ENCODE results near the gene RAB31. TPM values are rescaled to one million over a fixed set of nuclear protein-coding genes. Genes with fewer than 3 reads are reported as not detected.

RAB31 gene
- total RNA-seq, 3 donors from 2014 or later: 12.8 to 58.5 (median 27.4) TPM

GRCh38 chr18:9818423-9818734, 110.3 kb downstream of the RAB31 start:
- intact Hi-C loops (cut with DNase I, micrococcal nuclease): no loop called here
- no peak for DNase-seq

DNA sequence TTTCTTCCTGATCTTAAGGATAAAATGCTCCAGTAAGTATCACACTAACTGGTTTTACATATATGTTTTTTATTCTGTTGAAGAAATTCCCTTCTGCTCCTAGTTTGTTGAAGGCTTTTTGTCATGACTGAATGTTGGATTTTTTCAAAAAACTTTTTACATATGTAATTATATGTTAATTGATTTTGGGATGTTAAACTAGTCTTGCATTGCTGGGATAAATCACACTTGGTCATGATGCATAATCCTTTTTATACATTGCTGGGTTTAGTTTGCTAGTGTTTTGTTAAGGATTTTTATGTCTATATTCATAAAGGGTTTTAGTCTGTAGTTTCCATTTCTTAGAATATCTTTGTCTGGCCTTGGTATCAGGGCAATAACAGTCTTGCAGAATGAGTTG, 112.0 kb downstream of the RAB31 start:
- H3K4me3 ChIP-seq: no peak overlapping the region
- no peaks in the 10 kb centered on the region for H3K36me3 ChIP-seq (ENCODE audit: low read depth)
- H3K4me1 ChIP-seq (ENCODE audit: low read depth): peaks cover 6% of the 10 kb centered on the region
- ATAC-seq (no peak), DNase-seq (no peak)
- TF ChIP-seq, protein P1, sequence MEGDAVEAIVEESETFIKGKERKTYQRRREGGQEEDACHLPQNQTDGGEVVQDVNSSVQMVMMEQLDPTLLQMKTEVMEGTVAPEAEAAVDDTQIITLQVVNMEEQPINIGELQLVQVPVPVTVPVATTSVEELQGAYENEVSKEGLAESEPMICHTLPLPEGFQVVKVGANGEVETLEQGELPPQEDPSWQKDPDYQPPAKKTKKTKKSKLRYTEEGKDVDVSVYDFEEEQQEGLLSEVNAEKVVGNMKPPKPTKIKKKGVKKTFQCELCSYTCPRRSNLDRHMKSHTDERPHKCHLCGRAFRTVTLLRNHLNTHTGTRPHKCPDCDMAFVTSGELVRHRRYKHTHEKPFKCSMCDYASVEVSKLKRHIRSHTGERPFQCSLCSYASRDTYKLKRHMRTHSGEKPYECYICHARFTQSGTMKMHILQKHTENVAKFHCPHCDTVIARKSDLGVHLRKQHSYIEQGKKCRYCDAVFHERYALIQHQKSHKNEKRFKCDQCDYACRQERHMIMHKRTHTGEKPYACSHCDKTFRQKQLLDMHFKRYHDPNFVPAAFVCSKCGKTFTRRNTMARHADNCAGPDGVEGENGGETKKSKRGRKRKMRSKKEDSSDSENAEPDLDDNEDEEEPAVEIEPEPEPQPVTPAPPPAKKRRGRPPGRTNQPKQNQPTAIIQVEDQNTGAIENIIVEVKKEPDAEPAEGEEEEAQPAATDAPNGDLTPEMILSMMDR (IDR thresholded peaks at IDR 0.05): no peak
- H3K9me3 ChIP-seq: no peaks in the 10 kb centered on the region
- intact Hi-C loops (cut with DNase I, micrococcal nuclease): no loop called here

More at GRCh38 chr18:9818423-9818734, 110.3 kb downstream of the RAB31 start:
- no peak for ATAC-seq
- Histone ChIP-seq H3K9me3 (no peaks in the 10 kb centered on the region), H3K4me1 (ENCODE audit: low read depth) (no peaks in the 10 kb centered on the region), H3K36me3 (ENCODE audit: low read depth) (no peaks in the 10 kb centered on the region), H3K4me3 (no peak overlapping the region)
- TF ChIP-seq, protein P1 (IDR thresholded peaks at IDR 0.05): no peak

- DNase-seq: no peak
- TF ChIP-seq, protein P1 (IDR thresholded peaks at IDR 0.05): no peak
- Histone ChIP-seq H3K9me3 (no peaks in the 10 kb centered on the region), H3K4me3 (no peak overlapping the region), H3K36me3 (ENCODE audit: low read depth) (no peaks in the 10 kb centered on the region), H3K4me1 (ENCODE audit: low read depth) (peaks cover 12% of the 10 kb centered on the region)
- no peak for ATAC-seq
- intact Hi-C loops (cut with DNase I, micrococcal nuclease): no loop called here
Measured at GRCh38 chr18:9820719-9821118, 112.6 kb downstream of the RAB31 start.

GRCh38 chr18:9822587-9823185, 114.6 kb downstream of the RAB31 start:
- H3K36me3 ChIP-seq (ENCODE audit: low read depth): no peaks in the 10 kb centered on the region
- no peaks in the 10 kb centered on the region for H3K9me3 ChIP-seq
- intact Hi-C loops (cut with DNase I, micrococcal nuclease): no loop called here
- H3K4me1 ChIP-seq (ENCODE audit: low read depth): peaks cover 16% of the 10 kb centered on the region
- H3K4me3 ChIP-seq: no peak overlapping the region
- TF ChIP-seq, protein P1 (IDR thresholded peaks at IDR 0.05): no peak
- ATAC-seq: no peak
- DNase-seq: no peak

DNA sequence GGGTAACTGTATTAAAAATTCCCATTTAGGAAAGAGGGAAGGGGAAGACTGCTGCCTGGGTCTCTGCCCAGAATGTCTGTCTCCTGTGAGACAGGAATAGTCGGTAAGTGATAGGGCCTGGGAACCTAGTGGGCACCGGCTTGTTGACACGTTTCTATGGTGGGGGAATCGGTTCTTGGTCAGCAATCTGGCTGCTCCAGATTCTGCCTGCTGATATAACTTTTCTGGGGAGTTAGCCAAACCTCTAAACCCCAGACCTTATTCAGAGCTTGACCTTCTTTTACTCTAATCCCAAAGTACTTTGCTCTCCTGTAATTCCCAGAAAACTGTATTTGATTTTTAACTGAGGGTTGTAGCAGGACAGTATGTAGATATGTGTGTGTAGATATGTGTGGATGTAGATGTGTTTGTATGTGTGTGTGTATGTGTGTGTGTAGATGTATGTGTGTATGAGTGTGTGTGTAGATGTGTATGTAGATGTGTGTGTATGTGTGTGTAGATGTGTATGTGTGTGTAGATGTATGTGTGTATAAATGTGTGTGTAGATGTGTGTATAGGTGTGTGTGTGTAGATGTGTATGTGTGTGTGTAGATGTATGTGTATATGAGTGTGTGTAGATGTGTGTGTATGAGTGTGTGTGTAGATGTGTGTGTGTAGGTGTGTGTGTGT, 115.8 kb downstream of the RAB31 start:
- Histone ChIP-seq H3K4me1 (ENCODE audit: low read depth) (peaks cover 17% of the 10 kb centered on the region), H3K36me3 (ENCODE audit: low read depth) (no peaks in the 10 kb centered on the region), H3K4me3 (no peak overlapping the region), H3K9me3 (no peaks in the 10 kb centered on the region)
- TF ChIP-seq, protein P1 (IDR thresholded peaks at IDR 0.05): no peak
- no peak for ATAC-seq
- DNase-seq: no peak
- intact Hi-C loops (cut with DNase I, micrococcal nuclease): no loop called here

All from mucosa of descending colon (tissue), 3 donors.